Stimulated activated CD4-positive, alpha-beta T cell treated with anti-CD3 and anti-CD28 coated beads, Interleukin-4, amount 100 ng/mL, for 48 hours (primary cell): ENCODE measurements around the gene FAM216A.
"Not testable (repeated sequence)": the region's sequence is repeated elsewhere in the genome, so short reads cannot be mapped to it uniquely, and the experiment has no call there.

Source experiments
- DNase-seq, 2 donors: peaks; one replicate each; pipeline ENCODE4 v3.0.0-alpha.2; 2020; ENCODE audit warnings: low read depth in 2 of 2

Gene FAM216A

GRCh38 chr12:110498984-110499706 is 30.5 kb downstream of the FAM216A start:
- no peak for DNase-seq

GRCh38 chr12:110501399-110501751 is 32.7 kb downstream of the FAM216A start:
- DNase-seq = peak in 1 of 2 donors; percentile 26

- DNase-seq = peak; percentile 96 to 98
Observed at GRCh38 chr12:110501752-110502738, 33.4 kb downstream of the FAM216A start, which contains the start of the genes RAD9B and VPS29. Gene RAD9B, plus strand, starts transcription at chr12:110502331. Its CDS starts 7 bp downstream, at chr12:110502338. Gene VPS29, minus strand, starts transcription at chr12:110502111. Its CDS starts 60 bp downstream, at chr12:110502051.

GRCh38 chr12:110503432-110503831 is 34.8 kb downstream of the FAM216A start:
- DNase-seq = no peak

- no peak for DNase-seq
Observed at GRCh38 chr12:110505332-110505731, 36.7 kb downstream of the FAM216A start.

- no peak for DNase-seq
Observed at GRCh38 chr12:110508071-110508586, 39.5 kb downstream of the FAM216A start.

- DNase-seq = no peak
Observed at GRCh38 chr12:110513842-110514241, 45.2 kb downstream of the FAM216A start.

- DNase-seq = no peak
Observed at GRCh38 chr12:110514363-110514762, 45.7 kb downstream of the FAM216A start.

- DNase-seq = no peak
Observed at GRCh38 chr12:110516995-110517394, 48.4 kb downstream of the FAM216A start.

- DNase-seq = not testable (repeated sequence)
Observed at GRCh38 chr12:110518014-110518413, 49.4 kb downstream of the FAM216A start.

GRCh38 chr12:110520876-110521712 is 52.4 kb downstream of the FAM216A start:
- DNase-seq = peak in 1 of 2 donors; percentile 18

- no peak for DNase-seq
Observed at GRCh38 chr12:110528277-110528839, 59.7 kb downstream of the FAM216A start.

GRCh38 chr12:110530511-110530910 is 61.9 kb downstream of the FAM216A start:
- DNase-seq = no peak

GRCh38 chr12:110531741-110532333 is 63.2 kb downstream of the FAM216A start:
- no peak for DNase-seq

GRCh38 chr12:110532644-110533043 is 64.0 kb downstream of the FAM216A start:
- DNase-seq = no peak

- DNase-seq = no peak
Observed at GRCh38 chr12:110533607-110534006, 65.0 kb downstream of the FAM216A start.

- no peak for DNase-seq
Observed at GRCh38 chr12:110534811-110535210, 66.2 kb downstream of the FAM216A start.

GRCh38 chr12:110536834-110537604 is 68.4 kb downstream of the FAM216A start:
- no peak for DNase-seq

- DNase-seq = no peak
Observed at GRCh38 chr12:110537605-110538409, 69.2 kb downstream of the FAM216A start.
